Stimulated activated CD8-positive, alpha-beta memory T cell treated with anti-CD3 and anti-CD28 coated beads, Interleukin-4, amount 100 ng/mL, for 48 hours (primary cell): ENCODE measurements around the gene CNDP1.

Experiments
- DNase-seq: peaks from one replicate; pipeline ENCODE4 v3.0.0-alpha.2; 2020

The CNDP1 gene

GRCh38 chr18:74595431-74595830, 61.1 kb downstream of the CNDP1 start:
- DNase-seq: no peak

GRCh38 chr18:74597034-74597661, 62.8 kb downstream of the CNDP1 start:
- peak; percentile 81 for DNase-seq

GRCh38 chr18:74597662-74598349, 63.5 kb downstream of the CNDP1 start, which contains the start of gene ZNF407:
Gene ZNF407 (plus strand): TSS chr18:74597870. CDS start chr18:74631020, 33,150 bp downstream.
- peak; percentile 89 for DNase-seq

- DNase-seq: peak; percentile 84
Observed at GRCh38 chr18:74598350-74599001, 64.2 kb downstream of the CNDP1 start.

- no peak for DNase-seq
Observed at GRCh38 chr18:74604361-74604760, 70.1 kb downstream of the CNDP1 start.

- DNase-seq: no peak
Observed at GRCh38 chr18:74604774-74605173, 70.5 kb downstream of the CNDP1 start.

- DNase-seq: no peak
Observed at GRCh38 chr18:74608681-74609080, 74.4 kb downstream of the CNDP1 start.

- no peak for DNase-seq
Observed at GRCh38 chr18:74609535-74609934, 75.2 kb downstream of the CNDP1 start.

- DNase-seq: no peak
Observed at GRCh38 chr18:74610051-74610615, 75.8 kb downstream of the CNDP1 start.

GRCh38 chr18:74610860-74611259, 76.6 kb downstream of the CNDP1 start:
- DNase-seq: no peak

- DNase-seq: no peak
Observed at GRCh38 chr18:74611765-74612164, 77.5 kb downstream of the CNDP1 start.

- no peak for DNase-seq
Observed at GRCh38 chr18:74613381-74613780, 79.1 kb downstream of the CNDP1 start.

- no peak for DNase-seq
Observed at GRCh38 chr18:74616494-74616893, 82.2 kb downstream of the CNDP1 start.

- no peak for DNase-seq
Observed at GRCh38 chr18:74617486-74617885, 83.2 kb downstream of the CNDP1 start.

- no peak for DNase-seq
Observed at GRCh38 chr18:74622072-74622471, 87.8 kb downstream of the CNDP1 start.

GRCh38 chr18:74623047-74623816, 88.9 kb downstream of the CNDP1 start:
- DNase-seq: no peak

GRCh38 chr18:74624466-74624865, 90.2 kb downstream of the CNDP1 start:
- DNase-seq: no peak

- no peak for DNase-seq
Observed at GRCh38 chr18:74625157-74625556, 90.9 kb downstream of the CNDP1 start.

GRCh38 chr18:74626049-74626874, 92.0 kb downstream of the CNDP1 start:
- no peak for DNase-seq

GRCh38 chr18:74630804-74631203, 96.5 kb downstream of the CNDP1 start:
- no peak for DNase-seq

- no peak for DNase-seq
Observed at GRCh38 chr18:74631212-74631611, 96.9 kb downstream of the CNDP1 start.
